SK-N-SH (cell line): ENCODE measurements around the gene JAG1. TPM values are rescaled to one million over a fixed set of nuclear protein-coding genes. Genes with fewer than 3 reads are reported as not detected.

Source experiments
- CTCF ChIA-PET: fragments of 300-600, 350-600 bp; formaldehyde crosslinking; extraction: SDS; loops from one replicate; lab custom pipeline; 2021; lab: Yijun Ruan, JAX
- POLR2A ChIA-PET: fragments of 350-600 bp; sonication (Branson Sonifier 250); formaldehyde crosslinking; extraction: SDS; loops from one replicate; lab custom pipeline; 2020; ENCODE audit warnings: antibody characterized with exemption, inconsistent platforms; lab: Yijun Ruan, JAX
- DNase-seq: peaks from one replicate; pipeline ENCODE4 v3.0.0; 2012
- H2AFZ ChIP-seq: fragments of 200-600 bp; sonication (generic); 2 replicates; pipeline ENCODE4 v1.8.1; 2016; ENCODE audit warnings: antibody characterized with exemption, mild to moderate bottlenecking, low read depth
- H3F3A ChIP-seq: fragments of 200-600 bp; sonication (generic); replicated peaks from 2 replicates; pipeline ENCODE3; 2016; ENCODE audit warnings: antibody characterized with exemption, mild to moderate bottlenecking; ENCODE audit not compliant: insufficient read depth
- H3K27ac ChIP-seq, 2 experiments: fragments of 200-500 bp in 1 of 2; fragments of 200-600 bp in 1 of 2; sonication (Bioruptor generic) in 1 of 2; sonication (generic), shearing (Covaris generic) in 1 of 2; 2 replicates each; pipeline versions ENCODE4 v1.5.1 to v1.6.1; 2014 to 2016; ENCODE audit warnings: low read depth in 2 of 2, inconsistent platforms in 1 of 2, low read length in 1 of 2, mild to moderate bottlenecking in 1 of 2, mixed read lengths in 1 of 2
- H3K27me3 ChIP-seq: fragments of 200-600 bp; sonication (generic), shearing (Covaris generic); 2 replicates; pipeline ENCODE4 v1.6.1; 2016; ENCODE audit warnings: mixed run types; ENCODE audit not compliant: insufficient read depth
- H3K36me3 ChIP-seq, 2 experiments: fragments of 200-500 bp in 1 of 2; fragments of 200-600 bp in 1 of 2; sonication (Bioruptor generic) in 1 of 2; sonication (generic) in 1 of 2; replicated peaks in 1 of 2; 2 replicates each; pipeline versions ENCODE3 to v1.5.1; 2014 to 2016; ENCODE audit warnings: low read length in 1 of 2, mild to moderate bottlenecking in 1 of 2; ENCODE audit not compliant: insufficient read depth in 2 of 2, control insufficient read depth in 1 of 2
- H3K4me1 ChIP-seq, 2 experiments: fragments of 200-500 bp in 1 of 2; fragments of 200-600 bp in 1 of 2; sonication (Bioruptor generic) in 1 of 2; sonication (generic), shearing (Covaris generic) in 1 of 2; 2 replicates each; pipeline versions ENCODE4 v1.5.1 to v1.6.1; 2014 to 2016; ENCODE audit warnings: low read depth in 1 of 2, low read length in 1 of 2, mixed run types in 1 of 2; ENCODE audit not compliant: insufficient read depth in 2 of 2, control insufficient read depth in 1 of 2
- H3K4me2 ChIP-seq: fragments of 200-600 bp; sonication (generic), shearing (Covaris generic); 2 replicates; pipeline ENCODE4 v1.6.1; 2017; ENCODE audit warnings: mixed run types
- H3K4me3 ChIP-seq, 2 experiments: fragments of 200-500 bp in 1 of 2; fragments of 200-600 bp in 1 of 2; sonication (Bioruptor generic) in 1 of 2; sonication (generic), shearing (Covaris generic) in 1 of 2; 2 replicates each; pipeline versions ENCODE4 v1.5.1 to v1.8.1; 2014 to 2016; ENCODE audit warnings: low read depth in 2 of 2, inconsistent platforms in 1 of 2, low read length in 1 of 2, mild to moderate bottlenecking in 1 of 2, mixed read lengths in 1 of 2, moderate library complexity in 1 of 2
- H3K79me2 ChIP-seq: fragments of 200-600 bp; sonication (generic); 2 replicates; pipeline ENCODE4 v1.8.1; 2017; ENCODE audit warnings: mild to moderate bottlenecking; ENCODE audit not compliant: insufficient read depth
- H3K9ac ChIP-seq: fragments of 200-600 bp; sonication (generic); 2 replicates; pipeline ENCODE4 v1.6.1; 2017; ENCODE audit warnings: mixed run types
- H3K9me2 ChIP-seq: fragments of 200-600 bp; sonication (generic); 2 replicates; pipeline ENCODE4 v1.6.1; 2017; ENCODE audit warnings: mixed run types
- H3K9me3 ChIP-seq: fragments of 200-600 bp; sonication (generic); 2 replicates; pipeline ENCODE4 v1.6.1; 2017; ENCODE audit warnings: mixed run types, mild to moderate bottlenecking, moderate library complexity
- H4K20me1 ChIP-seq: fragments of 200-600 bp; sonication (generic); 2 replicates; pipeline ENCODE4 v1.6.1; 2017; ENCODE audit warnings: mild to moderate bottlenecking, mixed run types; ENCODE audit not compliant: insufficient read depth
- CTCF ChIP-seq: fragments of 200-600 bp; sonication (generic); IDR thresholded peaks from 2 replicates; pipeline ENCODE4 v1.6.1; 2017; ENCODE audit warnings: antibody characterized with exemption, mild to moderate bottlenecking, moderate library complexity
- GATA2 ChIP-seq: sonication (generic); formaldehyde crosslinking; IDR thresholded peaks from 2 replicates; pipeline ENCODE4 v1.5.0; 2020; ENCODE audit warnings: mild to moderate bottlenecking, missing genetic modification reagents
- MXI1 ChIP-seq: IDR thresholded peaks from 2 replicates; pipeline ENCODE4 v1.6.1; 2012; ENCODE audit warnings: mild to moderate bottlenecking, low read depth, low read length, improper control_type of control experiment
- NFIC ChIP-seq: IDR thresholded peaks from 2 replicates; pipeline ENCODE4 v1.4.0; 2012; ENCODE audit warnings: borderline replicate concordance
- PBX3 ChIP-seq: IDR thresholded peaks from 2 replicates; pipeline ENCODE4; 2012
- RCOR1 ChIP-seq: fragments of 150-350 bp; IDR thresholded peaks from 2 replicates; pipeline ENCODE4 v1.6.1; 2017; ENCODE audit warnings: antibody characterized with exemption, low read length
- RFX5 ChIP-seq: IDR thresholded peaks from 2 replicates; pipeline ENCODE4 v1.6.1; 2012; ENCODE audit warnings: mild to moderate bottlenecking, improper control_type of control experiment, low read length
- SIN3A ChIP-seq: IDR thresholded peaks from 2 replicates; pipeline ENCODE4 v1.6.1; 2012; ENCODE audit warnings: low read depth, mild to moderate bottlenecking, low read length, moderate library complexity, borderline replicate concordance
- TAF1 ChIP-seq: IDR thresholded peaks from 2 replicates; pipeline ENCODE4 v1.6.1; 2012; ENCODE audit warnings: low read depth, mild to moderate bottlenecking, low read length, moderate library complexity, borderline replicate concordance
- USF1 ChIP-seq: IDR thresholded peaks from 2 replicates; pipeline ENCODE4 v1.4.0; 2012; ENCODE audit warnings: low read depth, borderline replicate concordance
- WGBS: methylation state at CpG from one replicate; pipeline ENCODE4 v1.1.6; 2017; ENCODE audit warnings: low lambda C conversion rate; 5-methylcytosine and 5-hydroxymethylcytosine counted together
- polyA plus RNA-seq, 3 experiments: library from polyadenylated mRNA; depleted of rRNA; stranded (reverse); fragments of >200 nt; gene quantifications; 2 replicates each; pipeline ENCODE4 v1.2.3, GENCODE V29; 2012

Gene JAG1
- polyA plus RNA-seq, 1 of the 3 experiments (the other 2 are of a cell fraction): 6.0 TPM

GRCh38 chr20:10680571-10680970 lies 6.8 kb upstream of the JAG1 start:
- H3K27me3 ChIP-seq: no peaks in the 10 kb centered on the region
- no peaks in the 10 kb centered on the region for H3K9me2 ChIP-seq
- no peaks in the 10 kb centered on the region for H3K36me3 ChIP-seq
- H3F3A ChIP-seq: no peaks in the 10 kb centered on the region
- no peaks in the 10 kb centered on the region; the same call in 1 of the 2 replicates for H3K79me2 ChIP-seq
- CTCF ChIA-PET: no interaction called here
- H3K9ac ChIP-seq: no peak overlapping the region
- H2AFZ ChIP-seq: no peak overlapping the region
- no peaks in the 10 kb centered on the region; a peak in 1 of 4 replicates for H3K4me1 ChIP-seq
- no peak overlapping the region for H3K4me2 ChIP-seq
- no peaks in the 10 kb centered on the region for H3K9me3 ChIP-seq
- POLR2A ChIA-PET: no interaction called here
- 81% methylated on average over 4 of the region's 4 CpGs for WGBS
- no peak overlapping the region for H3K27ac ChIP-seq
- no peak for TF ChIP-seq RCOR1
- no peak for TF ChIP-seq NFIC
- TF ChIP-seq RFX5: no peak
- no peak for TF ChIP-seq USF1
- no peak for TF ChIP-seq GATA2
- no peak for TF ChIP-seq CTCF
- TF ChIP-seq MXI1: no peak
- TF ChIP-seq SIN3A: no peak
- no peak for TF ChIP-seq TAF1
- no peaks in the 10 kb centered on the region for H4K20me1 ChIP-seq
- no peak overlapping the region for H3K4me3 ChIP-seq
- no peak for DNase-seq

- peak; percentile 43; the same call in 1 of the 2 replicates for TF ChIP-seq NFIC
- TF ChIP-seq CTCF: no peak
- TF ChIP-seq PBX3: peak; percentile 17; the same call in 1 of the 2 replicates
- no peaks in the 10 kb centered on the region for H4K20me1 ChIP-seq
- peaks cover 3% of the 10 kb centered on the region for H3F3A ChIP-seq
- H3K9ac ChIP-seq: no peak overlapping the region
- POLR2A ChIA-PET: no interaction called here
- no peak overlapping the region for H2AFZ ChIP-seq
- H3K4me1 ChIP-seq: no peaks in the 10 kb centered on the region; a peak in 2 of 4 replicates
- H3K9me2 ChIP-seq: no peaks in the 10 kb centered on the region
- no peak overlapping the region for H3K4me3 ChIP-seq
- no peak for DNase-seq
- H3K79me2 ChIP-seq: no peaks in the 10 kb centered on the region; the same call in 1 of the 2 replicates
- H3K4me2 ChIP-seq: no peak overlapping the region
- H3K9me3 ChIP-seq: no peaks in the 10 kb centered on the region
- WGBS: 29% methylated on average over 4 of the region's 4 CpGs
- H3K36me3 ChIP-seq: no peaks in the 10 kb centered on the region
- CTCF ChIA-PET: no interaction called here
- no peaks in the 10 kb centered on the region for H3K27me3 ChIP-seq
- H3K27ac ChIP-seq: peak overlapping the region in 1 of 2 experiments; percentile 22; a peak in 2 of 4 replicates
These were observed 5.5 kb upstream of the JAG1 start for GRCh38 chr20:10679269-10679668.
